ENCODE data around the gene HINT2. TPM values are rescaled to one million over a fixed set of nuclear protein-coding genes. Genes with fewer than 3 reads are reported as not detected.

The HINT2 gene
- total RNA-seq, 1 donor from 2014 or later = 49.7 TPM

- Mint-ChIP-seq H3K27me3 (ENCODE audit: low read depth) (no peaks in the 10 kb centered on the region), H3K36me3 (ENCODE audit: low read depth) (peaks cover 15% of the 10 kb centered on the region), H3K9me3 (no peaks in the 10 kb centered on the region), H3K4me3 (ENCODE audit: low read depth) (peak overlapping the region; percentile 89), H3K27ac (peak overlapping the region; percentile 95), H3K4me1 (ENCODE audit: low read depth) (peaks cover 31% of the 10 kb centered on the region)
- DNase-seq (ENCODE audit: low spot score) = peak; percentile 50
- intact Hi-C loops (cut with micrococcal nuclease) = loop anchor here (2.0 to 10.0 kb wide), 7 partner anchors 57 to 1437 kb away; partner anchors contain the start of genes ATOSB, FANCG, GBA2 and MYORG
Observed at GRCh38 chr9:35814106-35814840, 569 bp downstream of the HINT2 start.

GRCh38 chr9:35813434-35814105 is 1.3 kb downstream of the HINT2 start:
- Mint-ChIP-seq H3K36me3 (ENCODE audit: low read depth) (peaks cover 22% of the 10 kb centered on the region), H3K4me1 (ENCODE audit: low read depth) (peaks cover 31% of the 10 kb centered on the region), H3K27ac (peak overlapping the region; percentile 95), H3K9me3 (no peaks in the 10 kb centered on the region), H3K4me3 (ENCODE audit: low read depth) (peak overlapping the region; percentile 89), H3K27me3 (ENCODE audit: low read depth) (no peaks in the 10 kb centered on the region)
- DNase-seq (ENCODE audit: low spot score) = no peak
- intact Hi-C loops (cut with micrococcal nuclease) = loop anchor here (2.0 to 10.0 kb wide), 7 partner anchors 57 to 1436 kb away; partner anchors contain the start of genes ATOSB, FANCG, GBA2 and MYORG

- Mint-ChIP-seq H3K4me3 (ENCODE audit: low read depth) (peak within 1 kb of the TSS; percentile 77), H3K27ac (peak within 1 kb of the TSS; percentile 91), H3K9me3 (no peaks in the 10 kb centered on the region), H3K36me3 (ENCODE audit: low read depth) (peaks cover 22% of the 10 kb centered on the region), H3K4me1 (ENCODE audit: low read depth) (peaks cover 31% of the 10 kb centered on the region), H3K27me3 (ENCODE audit: low read depth) (no peaks in the 10 kb centered on the region)
- DNase-seq (ENCODE audit: low spot score) = peak; percentile 96
- intact Hi-C loops (cut with micrococcal nuclease) = loop anchor here (5.0 to 10.0 kb wide), 4 partner anchors 207 to 1435 kb away; partner anchors contain the start of genes ATOSB, FANCG, MYORG and TESK1
Observed at GRCh38 chr9:35812025-35812602, 2.7 kb downstream of the HINT2 start, which contains the start of gene SPAG8. Gene SPAG8, minus strand, starts transcription at chr9:35812262. Its CDS starts 115 bp downstream, at chr9:35812147.

- H3K9me3 Mint-ChIP-seq = no peaks in the 10 kb centered on the region
- peaks cover 31% of the 10 kb centered on the region for H3K4me1 Mint-ChIP-seq (ENCODE audit: low read depth)
- peak overlapping the region; percentile 91 for H3K27ac Mint-ChIP-seq
- DNase-seq (ENCODE audit: low spot score) = no peak
- peak overlapping the region; percentile 77 for H3K4me3 Mint-ChIP-seq (ENCODE audit: low read depth)
- intact Hi-C loops (cut with micrococcal nuclease) = loop anchor here (5.0 to 10.0 kb wide), 4 partner anchors 207 to 1434 kb away; partner anchors contain the start of genes ATOSB, FANCG, MYORG and TESK1
- H3K27me3 Mint-ChIP-seq (ENCODE audit: low read depth) = no peaks in the 10 kb centered on the region
- H3K36me3 Mint-ChIP-seq (ENCODE audit: low read depth) = peaks cover 27% of the 10 kb centered on the region
Observed at GRCh38 chr9:35811381-35812024, 3.3 kb downstream of the HINT2 start.

GRCh38 chr9:35810122-35810521 is 4.7 kb downstream of the HINT2 start:
- Mint-ChIP-seq H3K27ac (no peak overlapping the region), H3K9me3 (no peaks in the 10 kb centered on the region)
- intact Hi-C loops (cut with micrococcal nuclease) = loop anchor here (5.0 to 10.0 kb wide), 4 partner anchors 205 to 1433 kb away; partner anchors contain the start of genes ATOSB, FANCG, MYORG and TESK1

GRCh38 chr9:35808433-35808832 is 6.4 kb downstream of the HINT2 start:
- Mint-ChIP-seq H3K9me3 (no peaks in the 10 kb centered on the region), H3K4me1 (ENCODE audit: low read depth) (peaks cover 20% of the 10 kb centered on the region), H3K36me3 (ENCODE audit: low read depth) (peaks cover 36% of the 10 kb centered on the region), H3K27ac (no peak overlapping the region), H3K27me3 (ENCODE audit: low read depth) (no peaks in the 10 kb centered on the region), H3K4me3 (ENCODE audit: low read depth) (no peak overlapping the region)
- intact Hi-C loops (cut with micrococcal nuclease) = no loop called here
- no peak for DNase-seq (ENCODE audit: low spot score)

More at GRCh38 chr9:35810122-35810521, 4.7 kb downstream of the HINT2 start:
- no peak for DNase-seq (ENCODE audit: low spot score)
- Mint-ChIP-seq H3K4me3 (ENCODE audit: low read depth) (no peak overlapping the region), H3K27me3 (ENCODE audit: low read depth) (no peaks in the 10 kb centered on the region), H3K36me3 (ENCODE audit: low read depth) (peaks cover 36% of the 10 kb centered on the region), H3K4me1 (ENCODE audit: low read depth) (peaks cover 28% of the 10 kb centered on the region)

GRCh38 chr9:35806101-35806500 is 8.7 kb downstream of the HINT2 start:
- no peak overlapping the region for H3K27ac Mint-ChIP-seq
- no peak for DNase-seq (ENCODE audit: low spot score)
- H3K27me3 Mint-ChIP-seq (ENCODE audit: low read depth) = no peaks in the 10 kb centered on the region
- H3K36me3 Mint-ChIP-seq (ENCODE audit: low read depth) = peaks cover 44% of the 10 kb centered on the region
- peaks cover under 1% of the 10 kb centered on the region for H3K4me1 Mint-ChIP-seq (ENCODE audit: low read depth)
- no peaks in the 10 kb centered on the region for H3K9me3 Mint-ChIP-seq
- H3K4me3 Mint-ChIP-seq (ENCODE audit: low read depth) = no peak overlapping the region
- intact Hi-C loops (cut with micrococcal nuclease) = no loop called here

- H3K36me3 Mint-ChIP-seq (ENCODE audit: low read depth) = peaks cover 49% of the 10 kb centered on the region
- no peak overlapping the region for H3K27ac Mint-ChIP-seq
- DNase-seq (ENCODE audit: low spot score) = no peak
- H3K27me3 Mint-ChIP-seq (ENCODE audit: low read depth) = no peaks in the 10 kb centered on the region
- H3K4me1 Mint-ChIP-seq (ENCODE audit: low read depth) = peaks cover 18% of the 10 kb centered on the region
- H3K9me3 Mint-ChIP-seq = no peaks in the 10 kb centered on the region
- intact Hi-C loops (cut with micrococcal nuclease) = no loop called here
- no peak overlapping the region for H3K4me3 Mint-ChIP-seq (ENCODE audit: low read depth)
Observed at GRCh38 chr9:35801328-35802128, 13.3 kb downstream of the HINT2 start.

- Mint-ChIP-seq H3K9me3 (no peaks in the 10 kb centered on the region), H3K36me3 (ENCODE audit: low read depth) (peaks cover 42% of the 10 kb centered on the region), H3K4me1 (ENCODE audit: low read depth) (peaks cover 21% of the 10 kb centered on the region), H3K4me3 (ENCODE audit: low read depth) (no peak overlapping the region), H3K27me3 (ENCODE audit: low read depth) (no peaks in the 10 kb centered on the region), H3K27ac (no peak overlapping the region)
- DNase-seq (ENCODE audit: low spot score) = no peak
- intact Hi-C loops (cut with micrococcal nuclease) = no loop called here
Observed at GRCh38 chr9:35800530-35800929, 14.3 kb downstream of the HINT2 start.

- H3K9me3 Mint-ChIP-seq = no peaks in the 10 kb centered on the region
- no peak for DNase-seq (ENCODE audit: low spot score)
- H3K4me1 Mint-ChIP-seq (ENCODE audit: low read depth) = peaks cover 29% of the 10 kb centered on the region
- H3K4me3 Mint-ChIP-seq (ENCODE audit: low read depth) = no peak overlapping the region
- H3K36me3 Mint-ChIP-seq (ENCODE audit: low read depth) = peaks cover 36% of the 10 kb centered on the region
- no peaks in the 10 kb centered on the region for H3K27me3 Mint-ChIP-seq (ENCODE audit: low read depth)
- intact Hi-C loops (cut with micrococcal nuclease) = no loop called here
- H3K27ac Mint-ChIP-seq = peak overlapping the region; percentile 56
Observed at GRCh38 chr9:35798658-35799374, 16.0 kb downstream of the HINT2 start.

- intact Hi-C loops (cut with micrococcal nuclease) = no loop called here
- Mint-ChIP-seq H3K9me3 (no peaks in the 10 kb centered on the region), H3K27ac (no peak overlapping the region), H3K4me1 (ENCODE audit: low read depth) (peaks cover 31% of the 10 kb centered on the region), H3K36me3 (ENCODE audit: low read depth) (peaks cover 32% of the 10 kb centered on the region), H3K27me3 (ENCODE audit: low read depth) (no peaks in the 10 kb centered on the region), H3K4me3 (ENCODE audit: low read depth) (no peak overlapping the region)
- no peak for DNase-seq (ENCODE audit: low spot score)
Observed at GRCh38 chr9:35797311-35798109, 17.3 kb downstream of the HINT2 start.
